GOT3 (cell line): ENCODE results near the gene TBL1X.
"Not testable (repeated sequence)": the region's sequence is repeated elsewhere in the genome, so short reads cannot be mapped to it uniquely, and the experiment has no call there.

ENCODE experiments used
- DNase-seq: peaks from one replicate; lab custom pipeline; 2025; ENCODE audit warnings: mixed read lengths; lab: John Stamatoyannopoulos, UW

The TBL1X gene

DNA sequence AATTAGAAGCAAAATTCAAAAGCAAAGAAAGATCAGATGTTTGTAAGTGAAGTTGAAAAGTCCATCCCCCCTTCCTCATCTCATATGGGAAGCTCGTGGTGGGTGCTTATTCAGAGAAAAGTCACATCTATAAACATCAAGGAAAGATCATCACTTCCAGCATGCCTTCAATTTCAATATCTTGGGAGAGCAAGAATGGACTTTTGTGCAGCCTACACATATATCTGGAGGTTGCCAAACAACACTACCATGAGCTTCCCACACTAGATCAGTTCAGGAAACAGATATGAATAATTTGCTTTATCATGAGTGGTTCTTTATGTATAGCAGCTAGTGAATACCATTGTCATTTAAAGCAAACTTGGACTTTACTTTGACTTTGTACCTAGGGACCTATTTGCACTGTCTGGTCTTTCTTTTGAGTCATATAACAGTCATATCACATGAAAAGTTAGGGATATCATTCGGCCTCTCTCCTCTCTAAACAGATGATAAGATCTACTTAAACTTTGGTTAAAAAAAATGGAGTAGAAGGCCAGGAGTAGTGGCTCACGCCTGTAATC lies 5.6 kb upstream of the TBL1X start:
- no peak for DNase-seq

DNA sequence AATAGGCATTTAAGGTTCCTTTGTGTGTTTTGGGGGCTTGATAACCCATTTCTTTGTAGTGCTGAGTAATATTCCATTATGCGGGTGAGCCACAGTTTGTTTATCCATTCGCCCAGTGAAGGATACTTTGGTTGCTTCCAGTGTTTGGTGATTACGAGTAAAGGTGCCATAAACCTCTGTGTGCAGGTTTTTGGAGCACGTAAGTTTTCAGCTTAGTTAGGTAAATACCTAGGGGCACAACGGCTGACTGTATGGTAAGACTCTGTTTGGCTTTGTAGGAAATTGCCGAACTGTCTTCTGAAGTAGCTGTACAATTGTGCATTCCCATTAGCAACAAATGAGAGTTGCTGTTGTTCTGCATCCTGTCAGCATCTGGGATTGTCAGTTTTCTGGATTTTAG lies 3.8 kb upstream of the TBL1X start:
- no peak for DNase-seq

DNA sequence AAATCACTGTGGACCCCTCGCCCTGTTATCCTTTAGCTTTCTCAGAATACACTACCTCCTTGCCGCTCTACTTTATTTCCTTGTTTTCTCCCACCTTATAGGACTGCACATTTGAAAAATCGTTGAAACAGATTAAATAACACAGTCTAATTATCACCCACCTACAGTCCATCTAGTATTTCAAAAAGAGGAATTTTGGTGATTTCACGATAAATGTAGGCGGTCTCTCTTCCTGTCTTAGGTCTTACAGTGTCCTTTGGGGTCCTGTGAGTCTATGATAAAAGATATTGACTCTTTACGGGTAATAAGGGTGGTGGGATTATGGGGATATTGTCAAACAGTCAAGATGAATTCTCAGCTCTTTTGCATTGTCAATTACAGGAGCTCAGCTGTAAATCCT lies 2.4 kb upstream of the TBL1X start:
- DNase-seq, result no peak

DNA sequence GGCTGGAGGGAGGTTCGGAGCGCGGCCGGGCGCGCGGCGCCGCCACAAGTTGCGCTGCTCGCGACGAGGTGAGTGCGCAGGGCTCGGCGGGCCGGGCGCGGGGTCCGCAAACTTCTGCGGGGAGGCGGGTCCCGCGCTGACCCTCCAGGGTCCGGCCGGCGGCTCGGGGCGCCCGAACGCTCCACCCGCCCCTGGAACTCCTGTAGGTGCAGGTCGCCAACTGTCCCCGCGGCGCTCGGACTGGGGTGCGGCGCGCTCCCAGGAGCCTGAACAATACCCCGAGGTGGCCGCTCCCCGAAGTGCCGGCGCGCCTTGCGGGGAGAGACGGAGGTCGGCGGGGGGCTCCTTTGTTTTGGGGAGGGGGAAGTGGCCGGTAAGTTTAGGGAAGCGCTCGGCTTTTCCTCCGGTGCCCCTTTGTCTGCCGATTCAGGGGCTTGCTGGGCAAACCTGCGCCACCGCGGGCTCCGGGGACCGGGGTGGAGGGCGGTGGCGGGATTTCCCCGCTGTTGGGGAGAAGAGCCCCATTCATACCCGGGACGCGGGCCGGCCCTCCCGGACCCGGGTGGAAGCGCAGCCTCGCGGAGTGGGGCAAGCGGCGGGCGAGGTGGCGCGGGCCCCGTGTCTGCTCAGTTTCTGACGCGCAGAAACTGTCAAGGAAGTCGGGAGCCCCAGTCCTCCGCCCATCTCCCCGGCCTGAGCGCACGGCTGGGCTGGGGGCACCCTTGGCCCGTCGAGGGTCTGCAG lies 694 bp downstream of the TBL1X start:
- no peak for DNase-seq

DNA sequence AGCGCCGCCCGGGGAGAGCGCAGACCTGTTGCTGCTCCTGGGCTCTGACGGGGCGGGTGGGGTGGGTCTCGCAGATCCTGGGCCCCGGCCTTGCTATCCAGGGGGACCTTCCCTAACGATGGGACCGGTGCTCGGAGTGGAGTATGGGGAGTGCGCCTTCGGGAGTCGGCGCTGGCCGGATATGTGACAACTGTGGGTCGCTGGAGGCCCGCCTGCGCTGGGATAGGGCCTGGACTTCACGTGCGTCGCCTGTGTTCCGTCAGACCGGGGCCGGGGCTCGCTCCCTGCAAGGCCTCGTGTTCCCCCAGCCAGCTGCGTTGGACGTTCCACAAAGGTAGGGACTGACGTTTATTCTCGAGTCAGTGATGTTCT lies 1.3 kb downstream of the TBL1X start:
- no peak for DNase-seq

DNA sequence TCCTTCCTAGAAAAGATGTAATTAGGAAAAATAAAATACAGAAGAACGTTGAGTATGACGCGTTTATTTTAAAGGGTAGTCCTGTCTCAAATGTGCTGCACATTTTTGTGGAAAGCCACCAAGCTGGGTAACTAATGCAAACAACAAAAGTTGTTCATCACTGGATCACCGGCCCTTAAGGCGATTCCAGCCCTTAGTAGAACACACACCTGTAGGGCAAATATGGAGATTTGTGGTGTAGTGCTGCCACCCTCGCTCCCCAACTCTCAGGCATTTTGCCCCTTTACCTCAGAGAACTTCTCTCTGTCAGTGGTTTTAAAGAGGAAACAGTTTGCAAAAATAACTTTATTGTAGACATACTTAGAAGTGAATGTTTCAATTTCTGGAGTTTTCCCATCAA lies 1.9 kb downstream of the TBL1X start:
- DNase-seq, result no peak

DNA sequence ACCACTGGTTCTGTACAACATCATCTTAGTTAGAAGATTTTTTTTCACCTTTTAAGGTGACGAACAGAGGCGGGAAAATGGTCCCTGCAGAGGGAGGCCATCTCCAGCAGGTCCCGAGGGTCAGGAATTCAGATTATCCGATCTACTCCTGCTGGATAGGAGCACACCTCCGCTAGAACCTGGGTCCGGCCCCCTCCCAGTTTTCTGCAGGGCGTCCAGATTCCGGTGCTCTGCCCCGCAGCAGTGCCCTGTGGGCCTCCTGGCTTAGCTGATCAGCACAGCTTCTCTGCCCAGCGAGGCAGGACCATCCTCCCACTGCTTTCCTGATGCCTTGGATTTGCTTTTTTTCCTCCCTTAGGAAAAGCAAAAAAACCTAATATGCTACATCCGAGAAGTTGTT lies 2.3 kb downstream of the TBL1X start:
- DNase-seq, result no peak

DNA sequence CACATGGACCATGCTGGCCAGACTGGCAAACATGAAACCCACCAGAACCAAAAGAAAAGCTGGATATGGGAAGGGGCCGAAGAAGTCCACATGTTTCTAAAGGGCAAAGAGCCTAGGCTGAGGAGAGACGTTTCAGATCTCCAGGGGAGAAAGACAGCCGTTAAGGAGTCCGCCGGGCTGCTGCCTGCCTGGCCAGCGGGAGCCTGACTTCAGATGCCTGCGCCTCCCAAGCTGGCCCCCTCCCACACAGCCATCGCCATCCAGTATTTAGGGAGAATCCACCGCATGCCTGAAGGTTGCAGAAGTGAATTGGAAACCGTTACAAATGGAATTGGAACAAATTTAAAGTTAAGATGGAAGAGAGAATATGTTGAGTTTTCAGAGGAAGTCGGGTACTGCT lies 2.9 kb downstream of the TBL1X start:
- no peak for DNase-seq

DNA sequence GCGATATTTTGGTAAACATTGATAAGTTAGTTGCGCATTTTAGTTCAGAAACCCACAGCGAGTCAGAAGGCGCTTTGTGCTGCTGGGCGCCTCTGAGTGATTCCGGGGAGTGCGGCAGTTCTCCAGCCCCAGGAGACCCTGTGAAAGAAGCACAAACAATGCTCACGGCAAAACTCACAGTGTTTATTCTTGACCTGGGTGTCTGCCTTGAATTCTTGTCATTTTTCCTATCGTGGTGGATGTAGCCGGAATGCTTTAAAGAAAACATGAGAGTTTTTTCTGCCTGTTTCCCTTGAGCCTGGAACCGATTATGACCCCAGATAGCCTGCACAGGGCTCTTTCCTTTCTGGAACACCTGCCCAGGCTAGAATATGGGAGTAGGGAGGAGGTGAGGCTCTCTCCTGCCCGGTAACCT lies 6.7 kb downstream of the TBL1X start:
- no peak for DNase-seq

DNA sequence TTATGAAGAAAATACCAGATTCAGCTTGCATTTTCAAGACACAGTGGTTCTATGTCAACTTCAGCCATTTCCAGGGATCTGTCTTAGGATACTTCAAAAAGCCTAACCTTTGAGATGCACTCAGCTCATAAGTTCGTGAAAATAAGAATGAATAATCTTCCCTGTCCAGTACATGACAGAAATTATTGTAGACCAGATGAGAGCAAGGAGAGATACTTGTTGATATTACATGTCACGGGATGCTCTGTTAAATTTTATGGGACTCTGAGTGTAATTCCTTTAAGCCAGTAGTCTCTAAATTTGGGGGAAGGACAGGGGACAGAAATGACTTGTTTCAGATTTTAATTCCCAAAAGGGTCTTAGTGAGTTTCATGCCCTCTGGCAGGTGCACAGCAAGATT lies 8.8 kb downstream of the TBL1X start:
- no peak for DNase-seq

DNA sequence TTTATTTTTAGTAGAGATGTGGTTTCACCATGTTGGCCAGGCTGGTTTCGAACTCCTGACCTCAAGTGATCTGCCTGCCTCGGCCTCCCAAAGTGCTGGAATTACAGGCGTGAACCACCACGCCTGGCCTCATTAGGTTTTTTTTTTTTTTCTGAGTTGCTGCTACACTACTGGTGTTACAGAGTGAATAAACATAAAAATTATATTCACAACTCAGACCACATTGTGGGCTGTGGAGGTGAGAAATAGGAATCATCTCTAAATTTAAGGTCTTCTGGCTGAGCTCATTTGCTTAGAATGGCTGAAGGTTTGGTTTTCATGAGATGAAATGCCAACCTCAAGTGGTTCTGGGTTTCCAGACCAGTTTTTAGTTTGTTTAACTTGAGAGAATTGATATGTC lies 10.6 kb downstream of the TBL1X start:
- not testable (repeated sequence) for DNase-seq

DNA sequence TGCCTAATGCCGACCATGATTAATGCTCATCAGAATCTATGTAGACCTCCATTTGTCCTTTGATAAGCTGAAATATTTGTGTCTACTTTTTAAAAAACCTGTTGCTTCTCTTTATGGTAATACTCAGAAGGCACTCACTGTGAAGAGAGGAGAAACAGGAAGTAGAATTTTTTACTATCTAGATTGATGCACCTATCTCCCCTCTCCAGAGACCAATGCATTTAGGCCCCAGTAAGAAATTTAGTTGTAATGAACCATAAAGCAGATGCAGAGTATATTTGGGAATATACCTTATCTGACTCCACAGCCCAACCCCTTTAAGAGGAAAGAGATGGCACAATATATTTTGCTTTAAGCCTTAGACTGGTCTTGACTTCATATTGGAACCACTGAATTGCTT lies 11.1 kb downstream of the TBL1X start:
- DNase-seq, result no peak

DNA sequence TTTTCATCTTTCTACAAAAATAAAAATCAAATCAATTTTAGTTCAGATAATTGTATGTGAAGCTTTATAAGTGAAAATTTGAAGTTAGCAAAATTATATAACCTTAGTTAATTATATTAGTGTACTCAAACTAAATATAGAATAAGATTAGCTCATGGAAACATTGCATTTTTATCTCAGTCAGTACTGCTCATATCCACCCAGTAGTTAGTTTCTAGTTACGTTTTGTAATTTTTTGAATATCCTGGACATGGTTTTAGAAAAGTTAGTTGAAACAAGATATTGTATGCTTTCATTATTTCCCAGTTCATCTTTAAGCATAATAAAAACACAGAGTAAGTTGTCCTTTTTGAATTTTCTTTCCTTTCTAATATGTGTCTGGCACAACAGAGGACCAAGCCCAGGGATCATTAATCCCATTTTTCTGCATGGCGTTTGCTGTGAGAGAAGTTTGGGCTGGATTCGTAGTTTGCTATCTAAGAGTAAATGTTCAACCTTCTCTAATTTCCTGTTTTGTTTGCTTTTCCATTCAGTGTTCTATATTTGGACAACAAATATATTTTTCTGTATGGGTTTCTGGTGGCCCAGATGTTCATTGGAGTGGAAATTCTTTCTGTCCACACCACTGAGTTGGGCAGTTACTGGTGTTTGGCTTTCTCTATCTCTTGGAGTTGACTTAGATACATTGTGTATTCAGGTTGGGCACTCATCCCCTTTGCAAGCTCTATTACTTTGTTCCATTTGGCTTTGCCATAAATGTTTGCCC lies 12.1 kb downstream of the TBL1X start:
- DNase-seq, result no peak

DNA sequence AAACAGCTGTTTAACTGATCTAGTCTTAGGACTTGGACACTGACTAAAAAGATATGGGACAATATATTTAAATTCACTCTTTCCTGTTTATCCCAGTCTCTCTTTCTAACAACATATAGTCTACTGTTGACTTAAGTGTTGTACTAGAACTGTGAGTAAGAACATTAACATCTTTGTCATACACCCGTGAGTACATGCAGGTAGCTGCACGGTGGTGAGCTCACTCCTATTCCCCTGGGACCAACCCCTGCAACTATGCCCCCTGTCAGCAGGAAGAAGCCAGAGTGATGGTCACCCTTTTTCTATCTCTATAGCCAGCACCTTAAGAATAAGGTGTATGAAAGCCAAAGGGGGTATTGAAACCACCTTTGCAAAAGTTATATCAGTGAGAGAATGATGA lies 17.6 kb downstream of the TBL1X start:
- no peak for DNase-seq

DNA sequence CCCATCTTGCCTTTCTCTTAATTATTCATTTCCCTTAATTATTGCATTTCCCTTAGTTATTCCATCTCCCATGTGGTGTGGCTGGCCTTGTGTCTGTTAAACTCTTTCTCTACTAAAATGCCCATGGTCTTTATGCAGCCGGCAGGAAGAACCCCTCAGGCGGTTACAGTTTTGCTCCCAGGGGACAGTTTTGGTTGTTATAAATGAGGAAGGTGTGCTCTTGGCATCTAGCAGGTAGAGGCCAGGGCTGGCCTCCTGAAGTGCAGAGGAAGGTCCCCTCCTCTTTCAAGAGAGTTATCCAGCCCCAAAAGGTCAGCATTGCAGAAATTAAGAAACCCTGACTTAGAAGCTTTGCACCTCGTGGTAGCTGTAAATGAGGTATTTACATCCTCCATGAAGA lies 18.0 kb downstream of the TBL1X start:
- no peak for DNase-seq

DNA sequence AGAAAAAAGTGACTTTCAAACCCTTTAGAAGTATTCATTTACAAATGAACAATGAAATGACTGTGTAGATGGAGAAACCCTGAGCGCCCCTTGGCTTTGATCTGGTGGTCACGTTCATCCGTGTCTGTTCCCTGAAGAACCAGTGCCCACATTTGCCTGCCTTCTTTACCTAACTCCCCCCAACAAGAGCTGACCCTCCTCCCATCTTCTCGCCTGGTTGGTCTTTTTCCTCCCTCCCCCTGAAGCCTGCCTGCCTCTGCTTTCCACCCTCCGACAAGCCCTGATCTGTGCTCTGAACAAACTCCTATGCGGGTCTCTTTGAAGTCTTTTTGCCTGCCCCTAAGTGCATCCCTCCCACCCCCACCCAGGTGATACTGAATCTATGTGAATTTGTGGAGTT lies 18.5 kb downstream of the TBL1X start:
- DNase-seq, result no peak

DNA sequence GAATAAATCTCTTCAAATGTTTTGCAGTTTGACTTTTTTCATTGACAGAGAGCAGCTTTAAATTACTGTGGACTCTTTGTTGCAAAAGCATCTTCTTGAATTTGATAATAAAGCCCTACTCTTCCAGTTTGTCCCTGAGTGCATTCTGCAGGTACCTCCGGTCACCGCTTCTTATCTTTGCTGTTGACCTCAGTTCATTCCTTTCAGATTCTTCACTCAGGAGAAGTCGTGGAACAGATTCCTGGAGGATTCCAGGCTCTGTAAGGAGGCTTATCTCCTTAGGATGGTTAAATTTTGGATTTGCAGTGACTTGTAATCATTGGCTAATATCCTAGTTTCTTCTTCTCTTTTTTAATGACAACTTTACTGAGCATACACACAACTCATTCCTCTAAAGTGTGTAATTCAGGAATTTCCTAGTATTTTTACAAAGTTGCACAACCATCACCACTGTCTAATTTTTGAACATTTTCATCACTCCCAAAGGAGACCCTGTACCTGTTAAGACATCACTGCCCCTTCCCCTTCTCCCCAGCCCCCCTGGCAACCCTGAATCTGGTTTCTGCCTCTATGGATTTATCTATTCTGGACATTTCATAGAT lies 22.0 kb downstream of the TBL1X start:
- DNase-seq, result no peak

DNA sequence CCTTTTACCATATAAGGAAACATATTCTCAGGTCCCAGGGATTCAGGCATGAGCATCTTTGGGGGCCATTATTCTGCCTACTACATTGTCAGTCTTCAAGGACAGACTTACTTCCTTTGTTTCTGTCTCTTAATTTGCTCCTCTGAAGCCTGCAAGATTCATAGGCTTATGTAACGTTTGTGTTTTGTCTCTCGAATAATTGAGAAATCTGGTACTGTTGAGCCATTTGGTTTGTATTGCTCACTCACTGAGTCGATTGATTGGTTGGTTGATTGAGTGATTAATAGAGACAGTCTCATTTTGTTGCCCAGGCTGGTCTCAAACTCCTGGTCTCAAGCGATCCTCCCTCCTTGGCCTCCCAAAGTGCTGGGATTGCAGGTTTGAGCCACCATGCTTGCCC lies 23.7 kb downstream of the TBL1X start:
- no peak for DNase-seq

DNA sequence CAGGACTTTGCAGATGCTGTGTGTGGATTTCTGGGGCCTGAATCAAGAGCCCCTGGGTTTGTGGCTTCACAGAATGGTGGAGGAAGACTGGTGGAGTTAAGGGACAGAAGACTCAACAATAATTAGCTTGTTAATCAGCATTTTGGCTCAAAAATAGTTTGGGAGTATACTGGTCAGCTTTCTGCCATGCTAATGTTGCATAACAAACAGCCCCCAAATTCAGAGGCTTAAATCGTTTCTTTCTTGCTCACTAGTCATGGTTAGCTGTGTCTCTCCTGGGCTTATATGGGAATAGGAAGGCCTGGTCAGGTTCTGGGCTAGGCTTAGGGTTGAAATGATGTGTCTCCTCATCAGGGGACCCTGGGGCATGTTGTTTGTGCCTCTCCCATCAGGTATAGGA lies 24.4 kb downstream of the TBL1X start:
- DNase-seq, result no peak

DNA sequence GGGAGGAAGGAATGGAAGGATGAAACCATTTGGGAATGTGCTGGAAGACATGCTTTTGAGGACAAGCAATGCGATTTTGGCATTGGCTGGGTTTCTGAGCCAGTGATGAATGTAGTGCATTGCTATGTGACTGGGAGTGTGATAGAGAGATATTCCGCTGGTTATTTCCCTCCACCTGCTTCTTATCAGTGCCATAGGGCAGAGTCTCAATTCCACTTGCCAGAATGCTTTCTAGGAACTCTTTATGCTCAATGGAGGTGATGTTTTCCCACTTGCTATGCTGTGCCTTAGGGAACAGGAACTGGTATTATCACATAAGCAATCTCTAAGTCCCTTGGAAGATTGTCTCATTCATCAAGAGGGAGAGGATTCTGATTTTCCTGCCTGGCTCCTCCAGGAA lies 28.0 kb downstream of the TBL1X start:
- no peak for DNase-seq

DNA sequence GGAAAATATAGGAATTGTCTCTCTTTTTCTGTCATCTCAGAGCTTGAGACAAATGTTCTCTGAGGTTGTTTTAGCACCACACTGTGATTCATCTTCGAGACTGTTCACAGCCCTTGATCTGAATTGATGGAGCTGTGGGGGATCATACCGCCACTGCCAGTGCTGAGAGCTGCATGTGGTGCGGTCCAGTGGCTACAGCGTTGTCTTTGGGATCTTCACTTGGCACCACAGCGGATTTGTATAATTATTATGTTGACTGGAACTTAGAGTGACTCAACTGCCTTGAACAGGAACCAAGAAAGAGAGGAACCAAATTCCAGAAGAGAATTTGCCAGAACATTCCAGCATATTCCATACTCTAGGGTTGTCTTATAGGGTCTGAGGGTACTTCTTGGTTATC lies 29.1 kb downstream of the TBL1X start:
- no peak for DNase-seq

DNA sequence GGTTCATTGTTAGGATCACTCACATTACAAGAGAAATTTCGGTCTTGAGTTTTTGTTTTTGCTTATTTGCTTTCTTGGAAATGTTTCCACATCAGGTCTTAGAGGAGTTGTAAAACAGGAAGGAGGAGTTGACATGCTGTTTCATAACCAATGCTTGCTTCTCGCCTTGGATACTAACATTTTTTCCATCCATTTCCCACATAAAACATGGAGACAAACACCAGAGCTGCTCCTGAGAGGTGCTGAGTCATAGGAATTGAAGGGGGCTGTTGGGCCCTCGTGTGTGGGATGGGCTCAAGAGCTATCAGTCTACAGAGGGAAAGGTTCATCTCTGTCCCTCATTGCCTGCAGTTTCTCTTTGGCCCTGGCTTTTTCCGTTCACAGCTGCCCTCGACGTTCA lies 29.9 kb downstream of the TBL1X start:
- DNase-seq, result no peak

DNA sequence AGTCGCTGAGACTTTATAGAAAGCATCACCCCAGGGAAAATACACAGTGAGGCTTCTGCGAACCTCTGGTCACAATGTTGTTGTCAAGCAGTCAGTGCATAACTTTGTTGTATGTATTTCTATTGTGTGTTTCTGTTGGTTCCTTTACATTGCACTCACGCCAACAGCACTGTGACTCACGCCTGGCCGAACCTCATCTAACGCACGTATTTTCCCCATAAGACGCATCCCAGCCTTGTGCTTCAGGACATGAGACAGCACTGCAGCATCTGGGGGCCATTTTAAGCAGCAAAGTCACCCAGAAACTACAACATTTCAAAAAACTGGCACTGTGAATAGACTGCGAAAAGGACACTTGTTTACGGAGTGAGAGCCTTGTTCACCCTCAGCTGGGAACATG lies 30.6 kb downstream of the TBL1X start:
- DNase-seq, result no peak
